ENCODE data around the gene THBS3. TPM values are rescaled to one million over a fixed set of nuclear protein-coding genes. Genes with fewer than 3 reads are reported as not detected.
"Not testable (repeated sequence)": the region's sequence is repeated elsewhere in the genome, so short reads cannot be mapped to it uniquely, and the experiment has no call there.

Gene THBS3
- total and polyA plus RNA-seq, 11 donors, result 2.7 to 22.2 (median 5.5) TPM

DNA sequence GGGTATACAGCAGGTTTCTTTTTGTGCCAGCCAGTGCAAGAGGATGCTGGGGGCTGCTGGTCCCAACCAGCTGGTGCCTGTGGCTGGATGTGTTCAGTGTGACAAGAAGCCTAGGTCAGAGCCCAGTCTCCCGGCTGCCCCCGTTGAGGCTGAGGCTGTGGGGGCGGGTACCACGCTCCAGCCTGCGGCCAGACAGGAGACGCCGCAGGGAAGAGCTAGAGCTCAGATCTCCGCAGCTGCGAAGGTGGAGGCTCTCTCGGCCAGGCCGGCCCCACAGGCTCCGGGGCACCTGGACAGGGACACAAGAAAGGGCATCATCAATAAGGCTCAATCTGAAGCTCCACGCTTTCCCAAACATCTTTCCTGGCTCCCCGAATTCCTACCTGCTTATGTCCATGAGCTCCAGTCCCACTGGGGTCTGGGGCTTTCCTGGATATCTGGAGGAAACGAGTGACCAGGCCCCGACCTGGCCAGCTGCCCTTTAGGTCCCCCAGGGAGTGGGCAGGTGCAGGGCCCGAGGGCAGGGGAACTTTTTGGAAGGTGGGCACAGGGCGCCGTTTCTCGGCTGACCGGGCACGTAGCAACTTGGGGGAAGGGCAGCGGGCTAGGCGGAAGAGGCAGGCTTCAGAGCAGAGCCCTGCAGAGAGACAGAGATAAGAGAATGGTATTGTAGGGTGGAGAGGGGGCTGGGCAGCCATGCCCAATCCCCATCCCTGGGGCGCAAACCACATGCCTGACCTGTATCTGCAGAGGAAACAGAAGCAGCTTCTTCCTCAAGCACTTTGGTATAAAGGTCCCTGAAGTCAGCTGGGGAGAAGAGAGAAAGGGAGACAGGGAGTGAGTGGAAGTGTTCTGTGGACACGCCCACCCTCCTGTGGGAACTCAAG lies 40.2 kb upstream of the THBS3 start:
- DNase-seq (no peak), ATAC-seq (no peak)
- Histone ChIP-seq H3K4me3 (no peak overlapping the region), H3K4me1 (peaks cover 3 to 35% (median 27%) of the 10 kb centered on the region in 12 donors), H3K36me3 (peaks cover 0 to 20% (median 12%) of the 10 kb centered on the region in 9 donors), H3K27ac (no peak overlapping the region), H3K27me3 (peaks cover 0 to 4% (median 0%) of the 10 kb centered on the region in 9 donors), H3K9me3 (no peaks in the 10 kb centered on the region)
- intact Hi-C loops (cut with DNase I), result no loop called here
- TF ChIP-seq POLR2A (IDR thresholded peaks at IDR 0.05), result no peak
- TF ChIP-seq, protein P1, sequence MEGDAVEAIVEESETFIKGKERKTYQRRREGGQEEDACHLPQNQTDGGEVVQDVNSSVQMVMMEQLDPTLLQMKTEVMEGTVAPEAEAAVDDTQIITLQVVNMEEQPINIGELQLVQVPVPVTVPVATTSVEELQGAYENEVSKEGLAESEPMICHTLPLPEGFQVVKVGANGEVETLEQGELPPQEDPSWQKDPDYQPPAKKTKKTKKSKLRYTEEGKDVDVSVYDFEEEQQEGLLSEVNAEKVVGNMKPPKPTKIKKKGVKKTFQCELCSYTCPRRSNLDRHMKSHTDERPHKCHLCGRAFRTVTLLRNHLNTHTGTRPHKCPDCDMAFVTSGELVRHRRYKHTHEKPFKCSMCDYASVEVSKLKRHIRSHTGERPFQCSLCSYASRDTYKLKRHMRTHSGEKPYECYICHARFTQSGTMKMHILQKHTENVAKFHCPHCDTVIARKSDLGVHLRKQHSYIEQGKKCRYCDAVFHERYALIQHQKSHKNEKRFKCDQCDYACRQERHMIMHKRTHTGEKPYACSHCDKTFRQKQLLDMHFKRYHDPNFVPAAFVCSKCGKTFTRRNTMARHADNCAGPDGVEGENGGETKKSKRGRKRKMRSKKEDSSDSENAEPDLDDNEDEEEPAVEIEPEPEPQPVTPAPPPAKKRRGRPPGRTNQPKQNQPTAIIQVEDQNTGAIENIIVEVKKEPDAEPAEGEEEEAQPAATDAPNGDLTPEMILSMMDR (IDR thresholded peaks at IDR 0.05), result no peak
- WGBS, 4 donors, result 82 to 87% (median 84%) methylated on average over 22 to 26 of the region's 26 CpGs

DNA sequence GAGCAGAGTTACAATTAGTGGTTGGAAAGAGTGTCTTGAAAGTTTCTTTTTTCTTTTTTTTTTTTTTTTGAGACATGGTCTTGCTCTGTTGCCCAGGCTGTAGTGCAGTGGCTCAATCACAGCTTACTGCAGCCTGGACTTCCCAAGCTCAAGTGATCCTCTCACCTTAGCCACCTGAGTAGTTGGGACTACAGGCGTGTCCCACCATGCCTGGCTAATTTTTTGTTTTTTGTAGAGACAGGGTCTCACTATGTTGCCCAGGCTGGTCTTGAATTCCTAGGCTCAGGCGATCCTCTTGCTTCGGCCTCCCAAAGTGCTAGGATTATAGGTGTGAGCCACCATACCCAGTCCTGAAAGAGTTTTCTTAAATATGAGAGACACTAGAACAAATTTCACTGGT lies 39.1 kb upstream of the THBS3 start:
- Histone ChIP-seq H3K36me3 (peaks cover 0 to 20% (median 12%) of the 10 kb centered on the region in 9 donors), H3K4me1 (peaks cover 3 to 44% (median 29%) of the 10 kb centered on the region in 12 donors)
- H3K9me3 ChIP-seq, H3K27ac ChIP-seq, ATAC-seq, H3K4me3 ChIP-seq, H3K27me3 ChIP-seq, DNase-seq: not testable (repeated sequence)
- WGBS, 4 donors, result 95 to 100% (median 98%) methylated on average over 3 of the region's 3 CpGs
- intact Hi-C loops (cut with DNase I), result loop anchor here in 1 of 10 donors (1.0 kb wide), 1 partner anchor 77 kb away; no protein-coding TSS in a partner anchor

DNA sequence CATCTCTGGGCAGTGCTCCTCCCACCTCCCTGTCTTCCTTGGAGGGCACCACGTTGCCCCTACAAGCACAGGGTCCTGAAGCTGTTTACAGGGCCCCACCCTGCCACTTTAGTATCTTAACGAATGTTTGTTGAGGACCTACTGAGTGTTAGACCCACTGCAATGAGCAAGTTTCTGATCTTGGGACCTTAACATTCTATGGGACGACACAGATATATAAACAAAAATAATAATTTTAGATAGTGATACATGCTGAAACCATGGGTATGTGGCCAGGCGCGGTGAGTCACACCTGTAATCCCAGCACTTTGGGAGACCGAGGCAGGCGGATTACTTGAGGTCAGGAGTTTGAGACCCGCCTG lies 37.4 kb upstream of the THBS3 start:
- no peaks in the 10 kb centered on the region for H3K9me3 ChIP-seq
- H3K27ac ChIP-seq, result peak overlapping the region; percentile 75 to 97 (median 90)
- H3K4me3 ChIP-seq, result peak overlapping the region; percentile 46 to 77 (median 67)
- intact Hi-C loops (cut with DNase I), result loop anchor here in 1 of 10 donors (2.0 kb wide), 1 partner anchor 36 kb away; the partner anchor contains the start of gene MTX1
- WGBS, 4 donors, result 62 to 67% (median 65%) methylated on average over 8 of the region's 8 CpGs
- ATAC-seq (no peak), DNase-seq (no peak)
- H3K36me3 ChIP-seq, result peaks cover 0 to 20% (median 12%) of the 10 kb centered on the region in 9 donors
- no peak for TF ChIP-seq POLR2A (IDR thresholded peaks at IDR 0.05)
- TF ChIP-seq, protein P1 (IDR thresholded peaks at IDR 0.05), result no peak
- peaks cover 0 to 42% (median 24%) of the 10 kb centered on the region in 12 donors for H3K4me1 ChIP-seq
- peaks cover 0 to 4% (median 0%) of the 10 kb centered on the region in 9 donors for H3K27me3 ChIP-seq

DNA sequence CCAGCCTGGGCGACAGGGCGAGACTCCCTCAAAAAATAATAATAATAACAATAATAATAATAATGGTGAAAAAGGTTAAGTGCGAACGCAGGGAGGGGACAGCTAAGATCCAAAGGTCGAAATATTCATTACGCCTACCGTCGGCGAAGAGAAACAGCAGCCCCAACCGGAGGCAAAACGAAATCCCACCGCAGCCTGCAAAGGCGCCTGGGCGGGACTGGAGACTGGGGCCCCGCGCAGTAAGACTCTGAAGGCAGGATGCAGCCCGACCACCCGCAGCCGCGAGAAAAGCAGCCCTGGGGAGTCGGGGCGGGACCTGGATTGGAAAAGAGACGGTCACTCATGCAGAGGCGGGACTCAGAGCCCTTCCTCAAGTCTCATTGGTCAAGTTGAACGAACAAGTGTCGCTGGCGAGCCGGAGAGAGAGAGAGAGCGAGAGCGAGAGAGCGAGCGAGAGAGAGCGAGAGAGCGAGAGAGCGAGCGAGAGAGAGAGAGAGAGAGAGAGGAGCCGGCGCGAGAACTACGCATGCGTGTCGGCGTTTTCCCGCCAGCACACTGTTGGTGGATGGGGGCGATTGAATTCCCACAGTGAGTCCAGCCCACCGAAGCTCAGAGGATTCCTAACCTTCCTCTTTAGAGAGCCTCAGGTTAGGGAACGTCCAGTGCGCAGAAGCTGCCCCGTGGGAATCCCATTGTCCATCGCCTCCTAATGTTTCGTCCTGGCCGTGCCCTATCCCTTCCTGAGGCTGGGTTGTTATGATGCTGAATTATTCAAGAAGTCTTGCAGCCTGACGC lies 36.9 kb upstream of the THBS3 start:
- intact Hi-C loops (cut with DNase I), result loop anchor here in 5 of 10 donors (2.0 to 5.0 kb wide), 2 partner anchors 36 to 37 kb away; partner anchors contain the start of genes MTX1 (in 5 of the 5) and THBS3 (in 4 of the 5)
- H3K27me3 ChIP-seq, result peaks cover 0 to 4% (median 0%) of the 10 kb centered on the region in 9 donors

More for the DNA sequence above, 36.9 kb upstream of the THBS3 start:
- Histone ChIP-seq H3K27ac (peak overlapping the region; percentile 75 to 97 (median 90)), H3K9me3 (no peaks in the 10 kb centered on the region), H3K36me3 (peaks cover 0 to 21% (median 12%) of the 10 kb centered on the region in 9 donors), H3K4me3 (peak overlapping the region; percentile 46 to 77 (median 67)), H3K4me1 (peaks cover 0 to 41% (median 22%) of the 10 kb centered on the region in 12 donors)
- 0 to 1% (median 1%) methylated on average over 45 to 53 of the region's 53 CpGs for WGBS, 4 donors
- DNase-seq (peak; percentile 97 to 99 (median 98)), ATAC-seq (peak; percentile 94 to 96 (median 94))
- TF ChIP-seq, protein P1 (IDR thresholded peaks at IDR 0.05), result peak in 6 of 12 donors; percentile 24 to 56 (median 34)
- TF ChIP-seq POLR2A (IDR thresholded peaks at IDR 0.05), result peak in 1 of 2 donors; percentile 88
